ENCODE results near the gene SLC35G2. TPM values are rescaled to one million over a fixed set of nuclear protein-coding genes. Genes with fewer than 3 reads are reported as not detected.
A peak's percentile ranks its signal among the peaks of the same experiment; 100 is the strongest.

SLC35G2 gene
- total RNA-seq, 2 donors from 2014 or later: 6.0 to 8.7 TPM

GRCh38 chr3:136804141-136804540, 14.8 kb upstream of the SLC35G2 start:
- Histone ChIP-seq H3K4me3 (no peak overlapping the region), H3K27ac (no peak overlapping the region), H3K4me1 (peaks cover 0 to 18% of the 10 kb centered on the region in 2 donors), H3K36me3 (no peaks in the 10 kb centered on the region), H3K27me3 (no peaks in the 10 kb centered on the region), H3K9me3 (no peaks in the 10 kb centered on the region)
- no peak for DNase-seq (ENCODE audit: low spot score)
- TF ChIP-seq, protein P1, sequence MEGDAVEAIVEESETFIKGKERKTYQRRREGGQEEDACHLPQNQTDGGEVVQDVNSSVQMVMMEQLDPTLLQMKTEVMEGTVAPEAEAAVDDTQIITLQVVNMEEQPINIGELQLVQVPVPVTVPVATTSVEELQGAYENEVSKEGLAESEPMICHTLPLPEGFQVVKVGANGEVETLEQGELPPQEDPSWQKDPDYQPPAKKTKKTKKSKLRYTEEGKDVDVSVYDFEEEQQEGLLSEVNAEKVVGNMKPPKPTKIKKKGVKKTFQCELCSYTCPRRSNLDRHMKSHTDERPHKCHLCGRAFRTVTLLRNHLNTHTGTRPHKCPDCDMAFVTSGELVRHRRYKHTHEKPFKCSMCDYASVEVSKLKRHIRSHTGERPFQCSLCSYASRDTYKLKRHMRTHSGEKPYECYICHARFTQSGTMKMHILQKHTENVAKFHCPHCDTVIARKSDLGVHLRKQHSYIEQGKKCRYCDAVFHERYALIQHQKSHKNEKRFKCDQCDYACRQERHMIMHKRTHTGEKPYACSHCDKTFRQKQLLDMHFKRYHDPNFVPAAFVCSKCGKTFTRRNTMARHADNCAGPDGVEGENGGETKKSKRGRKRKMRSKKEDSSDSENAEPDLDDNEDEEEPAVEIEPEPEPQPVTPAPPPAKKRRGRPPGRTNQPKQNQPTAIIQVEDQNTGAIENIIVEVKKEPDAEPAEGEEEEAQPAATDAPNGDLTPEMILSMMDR (IDR thresholded peaks at IDR 0.05): no peak

DNA sequence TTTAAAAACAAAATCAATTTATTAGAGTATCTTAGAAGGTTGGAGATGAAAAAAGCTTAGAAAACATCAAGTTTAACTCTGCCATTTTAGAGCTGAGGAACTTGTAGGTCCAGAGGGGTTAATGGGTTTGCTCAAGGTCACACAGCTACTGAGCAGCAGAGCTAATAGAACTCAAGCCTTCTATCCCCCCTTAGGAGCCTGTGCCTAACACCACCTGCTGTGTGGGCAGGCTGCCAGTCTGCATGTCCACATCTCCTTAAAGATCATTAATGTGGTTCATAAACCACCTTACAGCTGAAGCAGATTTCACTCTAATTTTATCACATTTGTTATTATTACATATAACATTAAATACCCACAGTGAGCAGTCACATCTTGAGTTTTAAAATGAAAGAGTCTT, 14.1 kb upstream of the SLC35G2 start:
- Histone ChIP-seq H3K9me3 (no peaks in the 10 kb centered on the region), H3K4me1 (peaks cover 0 to 18% of the 10 kb centered on the region in 2 donors), H3K27me3 (no peaks in the 10 kb centered on the region), H3K36me3 (no peaks in the 10 kb centered on the region), H3K27ac (no peak overlapping the region), H3K4me3 (no peak overlapping the region)
- DNase-seq (ENCODE audit: low spot score): no peak
- TF ChIP-seq, protein P1 (IDR thresholded peaks at IDR 0.05): no peak

DNA sequence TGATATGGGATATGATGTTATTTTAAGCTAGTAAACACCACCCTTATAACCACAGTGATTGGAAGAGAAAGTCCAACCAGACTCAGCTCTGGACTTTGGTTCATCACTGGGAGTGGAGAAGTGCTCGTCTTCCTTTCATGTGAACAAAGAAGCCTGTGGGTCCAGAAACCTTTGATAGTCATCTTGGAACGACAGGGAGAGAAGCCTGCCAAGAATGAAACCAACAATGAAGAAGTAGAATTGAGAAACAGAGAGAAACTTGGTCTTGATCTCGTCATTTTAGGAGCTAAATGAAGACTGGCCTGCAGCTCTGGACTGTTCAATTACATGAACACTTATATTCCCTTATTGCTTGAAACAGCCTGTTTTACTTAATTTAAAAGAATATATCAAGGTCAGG, 13.1 kb upstream of the SLC35G2 start:
- H3K27ac ChIP-seq: no peak overlapping the region
- H3K27me3 ChIP-seq: no peaks in the 10 kb centered on the region
- H3K4me3 ChIP-seq: no peak overlapping the region
- TF ChIP-seq, protein P1 (IDR thresholded peaks at IDR 0.05): no peak
- no peak for DNase-seq (ENCODE audit: low spot score)
- H3K9me3 ChIP-seq: no peaks in the 10 kb centered on the region
- H3K4me1 ChIP-seq: peaks cover 0 to 18% of the 10 kb centered on the region in 2 donors
- H3K36me3 ChIP-seq: no peaks in the 10 kb centered on the region

DNA sequence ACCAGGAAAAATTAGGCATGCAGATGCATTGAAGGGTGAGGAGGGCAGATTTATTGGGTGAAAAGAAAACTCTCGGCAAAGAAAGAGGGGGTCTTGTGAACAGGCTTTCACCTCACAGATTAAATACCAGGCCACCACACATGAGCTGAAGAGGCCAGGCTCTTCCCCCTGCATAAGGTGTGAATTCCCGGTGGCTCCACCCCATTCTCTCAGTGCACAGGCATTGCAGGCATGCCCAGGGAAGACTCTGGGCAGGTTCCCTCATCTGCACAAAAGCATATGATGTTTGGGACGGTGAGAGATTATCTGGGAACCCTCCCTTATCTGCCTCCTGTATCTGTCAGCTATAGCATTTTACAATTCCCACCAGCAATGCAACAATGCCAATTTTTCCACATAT, 7.2 kb upstream of the SLC35G2 start:
- DNase-seq (ENCODE audit: low spot score): no peak
- Histone ChIP-seq H3K4me3 (no peak overlapping the region), H3K27ac (no peak overlapping the region), H3K9me3 (no peaks in the 10 kb centered on the region), H3K27me3 (no peaks in the 10 kb centered on the region), H3K4me1 (no peaks in the 10 kb centered on the region), H3K36me3 (no peaks in the 10 kb centered on the region)
- TF ChIP-seq, protein P1 (IDR thresholded peaks at IDR 0.05): no peak

- TF ChIP-seq, protein P1 (IDR thresholded peaks at IDR 0.05): no peak
- Histone ChIP-seq H3K4me3 (no peak overlapping the region), H3K27me3 (no peaks in the 10 kb centered on the region), H3K9me3 (no peaks in the 10 kb centered on the region), H3K27ac (peak overlapping the region in 1 of 2 donors; percentile 17), H3K36me3 (no peaks in the 10 kb centered on the region), H3K4me1 (peaks cover 0 to 26% of the 10 kb centered on the region in 2 donors)
- no peak for DNase-seq (ENCODE audit: low spot score)
These were observed 1.5 kb upstream of the SLC35G2 start for GRCh38 chr3:136817448-136817847.

DNA sequence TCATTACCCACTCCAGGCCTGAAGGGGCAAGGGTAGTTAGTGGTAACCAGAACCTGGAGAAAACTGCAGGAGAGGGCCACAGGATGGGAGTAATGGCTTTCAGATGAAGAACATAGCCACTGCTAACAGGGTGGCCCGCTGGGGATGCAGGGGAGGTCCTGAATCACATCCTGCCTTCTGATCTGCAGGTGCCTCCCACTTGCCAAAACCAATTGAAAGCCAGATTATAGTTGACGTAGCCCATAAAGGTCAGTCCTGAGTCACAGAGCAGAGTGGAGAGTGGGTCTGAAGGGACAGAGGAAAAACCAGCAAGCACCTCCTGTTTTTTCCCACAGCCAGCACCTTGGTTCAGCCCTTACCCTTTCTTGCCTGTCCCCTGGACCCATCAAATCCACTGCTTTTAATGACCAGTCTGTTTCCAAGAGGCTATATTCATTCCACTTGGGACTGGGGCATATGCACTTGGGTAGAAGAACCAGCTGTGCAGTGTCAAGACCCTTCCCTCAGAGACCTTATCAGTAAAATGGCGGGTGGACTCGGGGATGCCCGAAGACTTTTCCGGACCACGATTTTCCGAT, 646 bp upstream of the SLC35G2 start:
- H3K9me3 ChIP-seq: no peaks in the 10 kb centered on the region
- DNase-seq (ENCODE audit: low spot score): peak; percentile 86

More for the DNA sequence above, 646 bp upstream of the SLC35G2 start:
- H3K27me3 ChIP-seq: no peaks in the 10 kb centered on the region
- H3K36me3 ChIP-seq: no peaks in the 10 kb centered on the region
- TF ChIP-seq, protein P1 (IDR thresholded peaks at IDR 0.05): peak in 1 of 2 donors; percentile 31
- H3K27ac ChIP-seq: peak overlapping the region; percentile 83 to 92
- H3K4me3 ChIP-seq: peak overlapping the region; percentile 52 to 77
- peaks cover 0 to 26% of the 10 kb centered on the region in 2 donors for H3K4me1 ChIP-seq
